DND-41 (cell line): Measurements from ENCODE around the gene TYSND1.

ENCODE experiments used
- CTCF ChIP-seq: IDR thresholded peaks from 2 replicates; pipeline ENCODE4 v1.5.1; 2012; ENCODE audit warnings: borderline replicate concordance, low read length, moderate library complexity, mild to moderate bottlenecking; ENCODE audit not compliant: poor library complexity, severe bottlenecking; ENCODE audit errors: extremely low read depth
- EZH2 ChIP-seq: IDR thresholded peaks from 3 replicates; pipeline ENCODE4 v1.6.1; 2012; ENCODE audit warnings: borderline replicate concordance, low read depth, mild to moderate bottlenecking, moderate library complexity, low read length, inconsistent platforms; ENCODE audit not compliant: severe bottlenecking

GRCh38 chr10:70162892-70163201 lies 16.3 kb upstream of the TYSND1 start:
- TF ChIP-seq CTCF (no peak), EZH2 (no peak)
